Ishikawa (cell line): ENCODE measurements around the gene EFHC1.

Experiments used
- CEBPB ChIP-seq: IDR thresholded peaks from 2 replicates; pipeline ENCODE4 v1.6.1; 2012
- CREB1 ChIP-seq: IDR thresholded peaks from 2 replicates; pipeline ENCODE4 v1.6.1; 2012; ENCODE audit warnings: low read depth
- EGR1 ChIP-seq: IDR thresholded peaks from 2 replicates; pipeline ENCODE4 v1.6.1; 2012
- EP300 ChIP-seq: IDR thresholded peaks from 2 replicates; pipeline ENCODE4 v1.6.1; 2012; ENCODE audit warnings: borderline replicate concordance
- FOXM1 ChIP-seq: IDR thresholded peaks from 2 replicates; pipeline ENCODE4 v1.6.1; 2012; ENCODE audit warnings: low read depth, borderline replicate concordance
- MAX ChIP-seq: IDR thresholded peaks from 2 replicates; pipeline ENCODE4 v1.6.1; 2012
- NFIC ChIP-seq: IDR thresholded peaks from 2 replicates; pipeline ENCODE4 v1.6.1; 2012
- RAD21 ChIP-seq: IDR thresholded peaks from 2 replicates; pipeline ENCODE4 v1.6.1; 2012; ENCODE audit warnings: low read depth
- REST ChIP-seq: IDR thresholded peaks from 2 replicates; pipeline ENCODE4 v1.6.1; 2012; ENCODE audit warnings: low read depth, mild to moderate bottlenecking
- TAF1 ChIP-seq: IDR thresholded peaks from 2 replicates; pipeline ENCODE4 v1.6.1; 2012; ENCODE audit warnings: low read depth, mild to moderate bottlenecking
- TCF12 ChIP-seq: IDR thresholded peaks from 2 replicates; pipeline ENCODE4 v1.6.1; 2012; ENCODE audit warnings: low read depth
- TEAD4 ChIP-seq: IDR thresholded peaks from 2 replicates; pipeline ENCODE4 v1.6.1; 2012
- YY1 ChIP-seq: IDR thresholded peaks from 2 replicates; pipeline ENCODE4 v1.6.1; 2012; ENCODE audit warnings: low read depth
- ZBTB7A ChIP-seq: IDR thresholded peaks from 2 replicates; pipeline ENCODE4 v1.6.1; 2012; ENCODE audit warnings: low read depth

DNA sequence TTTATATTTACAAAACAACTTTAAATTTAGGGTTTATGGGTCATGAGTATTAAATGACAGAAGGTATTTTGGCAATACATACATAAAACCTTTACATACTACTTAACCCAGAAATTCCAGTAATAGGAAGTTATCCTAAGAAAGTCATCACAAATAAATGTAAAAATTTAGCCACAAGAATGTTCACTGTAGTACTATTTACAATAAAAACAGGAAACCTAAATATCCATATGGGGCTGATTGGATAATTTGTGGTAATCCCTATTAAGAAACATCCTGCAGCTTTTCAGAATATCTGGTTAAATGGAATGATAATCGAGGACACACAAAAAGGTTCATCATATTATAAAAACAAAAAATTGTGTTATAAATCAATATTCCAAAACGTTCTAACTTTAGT lies 112.3 kb downstream of the EFHC1 start:
- TF ChIP-seq TAF1 (no peak), CREB1 (no peak), ZBTB7A (no peak), MAX (no peak), EP300 (no peak), TEAD4 (no peak), RAD21 (no peak), YY1 (no peak), REST (no peak), NFIC (no peak), CEBPB (no peak), EGR1 (no peak), FOXM1 (no peak), TCF12 (no peak)
